ENCODE measurements around the gene SELENON. TPM values are rescaled to one million over a fixed set of nuclear protein-coding genes. Genes with fewer than 3 reads are reported as not detected.

Gene SELENON
- total RNA-seq, 2 donors from 2014 or later = 22.8 to 27.4 TPM

DNA sequence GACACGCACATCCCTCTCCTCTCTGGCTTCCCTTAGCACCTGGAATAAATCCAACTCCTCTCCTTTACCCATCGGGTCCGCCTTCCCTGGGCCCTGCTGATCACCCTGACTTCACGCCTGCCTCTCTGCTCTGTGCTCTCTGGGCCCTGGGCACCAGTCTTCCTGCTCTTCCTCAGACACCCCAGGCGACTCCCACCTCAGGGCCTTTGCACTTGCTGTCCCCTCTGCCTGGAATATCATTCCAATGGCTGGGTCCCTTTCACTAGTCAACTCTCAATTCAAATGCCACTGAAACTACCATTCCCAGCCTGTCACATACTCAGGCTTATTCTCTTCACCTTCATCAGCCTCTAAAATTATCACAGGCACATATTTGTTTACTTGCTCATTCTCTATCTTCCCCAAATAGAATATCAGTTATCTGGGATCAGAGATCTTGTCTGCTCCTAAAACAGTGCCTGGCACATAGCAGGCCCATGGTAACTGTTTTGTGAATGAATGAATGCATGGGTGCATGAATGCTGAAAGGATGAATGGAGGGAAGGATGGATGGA is 27.2 kb upstream of the SELENON start:
- no peaks in the 10 kb centered on the region for H3K36me3 ChIP-seq (replicated peaks in 1 of 2; ENCODE audit: insufficient read depth in 1 of 2, low read depth in 2 of 2)
- no peaks in the 10 kb centered on the region for H3K27me3 ChIP-seq
- peaks cover 61% of the 10 kb centered on the region for H3K4me1 ChIP-seq
- peak overlapping the region; percentile 72 to 85 (median 78) for H3K27ac ChIP-seq
- intact Hi-C loops (cut with DNase I) = no loop called here
- ATAC-seq (no peak), DNase-seq (no peak)
- WGBS, 2 donors = 76 to 78% methylated on average over 5 of the region's 5 CpGs
- no peak for TF ChIP-seq POLR2A (IDR thresholded peaks at IDR 0.05)
- TF ChIP-seq, protein P1, sequence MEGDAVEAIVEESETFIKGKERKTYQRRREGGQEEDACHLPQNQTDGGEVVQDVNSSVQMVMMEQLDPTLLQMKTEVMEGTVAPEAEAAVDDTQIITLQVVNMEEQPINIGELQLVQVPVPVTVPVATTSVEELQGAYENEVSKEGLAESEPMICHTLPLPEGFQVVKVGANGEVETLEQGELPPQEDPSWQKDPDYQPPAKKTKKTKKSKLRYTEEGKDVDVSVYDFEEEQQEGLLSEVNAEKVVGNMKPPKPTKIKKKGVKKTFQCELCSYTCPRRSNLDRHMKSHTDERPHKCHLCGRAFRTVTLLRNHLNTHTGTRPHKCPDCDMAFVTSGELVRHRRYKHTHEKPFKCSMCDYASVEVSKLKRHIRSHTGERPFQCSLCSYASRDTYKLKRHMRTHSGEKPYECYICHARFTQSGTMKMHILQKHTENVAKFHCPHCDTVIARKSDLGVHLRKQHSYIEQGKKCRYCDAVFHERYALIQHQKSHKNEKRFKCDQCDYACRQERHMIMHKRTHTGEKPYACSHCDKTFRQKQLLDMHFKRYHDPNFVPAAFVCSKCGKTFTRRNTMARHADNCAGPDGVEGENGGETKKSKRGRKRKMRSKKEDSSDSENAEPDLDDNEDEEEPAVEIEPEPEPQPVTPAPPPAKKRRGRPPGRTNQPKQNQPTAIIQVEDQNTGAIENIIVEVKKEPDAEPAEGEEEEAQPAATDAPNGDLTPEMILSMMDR (IDR thresholded peaks at IDR 0.05) = no peak
- H3K9me3 ChIP-seq = no peaks in the 10 kb centered on the region
- H3K4me3 ChIP-seq = no peak overlapping the region

DNA sequence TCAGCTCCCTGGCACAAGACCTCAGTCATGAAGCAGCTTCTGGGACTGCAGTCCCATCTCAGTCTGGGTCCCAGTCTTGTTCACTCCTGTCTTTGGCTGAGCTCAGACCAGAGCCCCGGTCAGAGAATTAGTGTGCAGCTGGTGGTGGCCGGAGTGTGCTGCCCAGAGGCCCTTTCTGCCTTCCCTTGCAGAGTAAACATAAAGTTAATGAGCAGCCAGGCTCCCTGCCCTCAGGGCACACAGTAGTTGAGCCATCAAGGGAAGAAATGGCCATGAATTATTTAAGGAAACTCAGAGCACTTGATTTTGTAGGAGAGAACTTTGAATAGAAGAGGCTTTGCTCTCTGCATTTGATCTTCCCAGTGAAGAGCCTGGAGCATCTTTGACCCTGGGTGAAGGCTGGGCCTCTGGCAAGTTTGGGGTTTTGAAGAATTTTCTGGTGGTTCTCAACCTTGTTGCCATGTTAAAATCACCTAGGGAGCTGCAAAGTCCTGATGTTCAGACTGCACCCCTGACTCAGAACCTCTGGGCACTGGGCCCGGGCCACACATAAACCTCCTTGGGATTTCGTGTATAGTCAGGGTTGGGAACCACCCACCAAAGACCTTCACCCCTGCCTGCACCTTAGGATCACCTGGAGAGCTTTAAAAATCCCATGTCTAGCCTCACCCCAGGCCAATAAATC is 26.4 kb upstream of the SELENON start:
- intact Hi-C loops (cut with DNase I) = no loop called here
- Histone ChIP-seq H3K4me1 (peaks cover 61% of the 10 kb centered on the region), H3K4me3 (no peak overlapping the region), H3K9me3 (no peaks in the 10 kb centered on the region), H3K27ac (peak overlapping the region; percentile 72 to 85 (median 78)), H3K36me3 (replicated peaks in 1 of 2; ENCODE audit: insufficient read depth in 1 of 2, low read depth in 2 of 2) (no peaks in the 10 kb centered on the region), H3K27me3 (no peaks in the 10 kb centered on the region)
- ATAC-seq (peak; percentile 76), DNase-seq (peak; percentile 73 to 88 (median 83))
- TF ChIP-seq, protein P1 (IDR thresholded peaks at IDR 0.05) = no peak
- TF ChIP-seq POLR2A (IDR thresholded peaks at IDR 0.05) = peak in 2 of 3 donors; percentile 22 to 32
- WGBS, 2 donors = 0 to 20% methylated on average over 2 to 4 of the region's 4 CpGs

DNA sequence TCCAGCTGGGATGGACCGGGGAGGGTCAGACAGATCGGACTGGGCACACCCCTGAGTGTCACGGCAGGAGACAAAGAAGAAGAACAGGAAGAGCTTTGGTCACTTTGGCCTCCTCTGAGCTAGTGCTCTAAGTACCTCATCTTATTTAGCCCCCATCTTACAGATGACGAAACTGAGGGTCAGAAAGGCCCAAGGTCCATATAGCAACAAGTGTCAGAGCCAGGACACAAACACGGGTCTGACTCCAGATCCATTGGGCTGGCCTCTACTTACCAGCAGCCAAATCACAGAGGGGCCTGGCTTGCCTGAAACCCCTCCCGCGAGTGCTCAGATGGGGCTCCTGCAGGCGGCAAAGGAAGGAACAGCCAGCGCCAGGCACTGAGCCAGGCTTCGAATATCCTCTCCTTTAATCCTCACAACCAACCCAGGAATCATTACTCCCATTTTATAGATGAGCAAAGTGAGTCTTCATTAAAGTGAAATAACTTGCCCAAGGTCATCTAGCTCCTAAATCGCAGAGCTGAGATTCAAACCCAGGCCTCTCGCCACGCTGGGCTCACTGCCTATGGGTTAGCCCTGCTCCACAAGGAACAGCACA is 25.7 kb upstream of the SELENON start:
- no peaks in the 10 kb centered on the region for H3K9me3 ChIP-seq
- ATAC-seq = no peak
- H3K4me3 ChIP-seq = no peak overlapping the region
- DNase-seq = peak in 3 of 4 donors; percentile 30 to 58 (median 43)
- intact Hi-C loops (cut with DNase I) = no loop called here
- TF ChIP-seq, protein P1 (IDR thresholded peaks at IDR 0.05) = no peak
- TF ChIP-seq POLR2A (IDR thresholded peaks at IDR 0.05) = no peak
- peak overlapping the region; percentile 72 to 85 (median 78) for H3K27ac ChIP-seq
- peaks cover 61% of the 10 kb centered on the region for H3K4me1 ChIP-seq
- no peaks in the 10 kb centered on the region for H3K36me3 ChIP-seq (replicated peaks in 1 of 2; ENCODE audit: insufficient read depth in 1 of 2, low read depth in 2 of 2)
- H3K27me3 ChIP-seq = no peaks in the 10 kb centered on the region
- 42 to 43% methylated on average over 12 to 13 of the region's 13 CpGs for WGBS, 2 donors

DNA sequence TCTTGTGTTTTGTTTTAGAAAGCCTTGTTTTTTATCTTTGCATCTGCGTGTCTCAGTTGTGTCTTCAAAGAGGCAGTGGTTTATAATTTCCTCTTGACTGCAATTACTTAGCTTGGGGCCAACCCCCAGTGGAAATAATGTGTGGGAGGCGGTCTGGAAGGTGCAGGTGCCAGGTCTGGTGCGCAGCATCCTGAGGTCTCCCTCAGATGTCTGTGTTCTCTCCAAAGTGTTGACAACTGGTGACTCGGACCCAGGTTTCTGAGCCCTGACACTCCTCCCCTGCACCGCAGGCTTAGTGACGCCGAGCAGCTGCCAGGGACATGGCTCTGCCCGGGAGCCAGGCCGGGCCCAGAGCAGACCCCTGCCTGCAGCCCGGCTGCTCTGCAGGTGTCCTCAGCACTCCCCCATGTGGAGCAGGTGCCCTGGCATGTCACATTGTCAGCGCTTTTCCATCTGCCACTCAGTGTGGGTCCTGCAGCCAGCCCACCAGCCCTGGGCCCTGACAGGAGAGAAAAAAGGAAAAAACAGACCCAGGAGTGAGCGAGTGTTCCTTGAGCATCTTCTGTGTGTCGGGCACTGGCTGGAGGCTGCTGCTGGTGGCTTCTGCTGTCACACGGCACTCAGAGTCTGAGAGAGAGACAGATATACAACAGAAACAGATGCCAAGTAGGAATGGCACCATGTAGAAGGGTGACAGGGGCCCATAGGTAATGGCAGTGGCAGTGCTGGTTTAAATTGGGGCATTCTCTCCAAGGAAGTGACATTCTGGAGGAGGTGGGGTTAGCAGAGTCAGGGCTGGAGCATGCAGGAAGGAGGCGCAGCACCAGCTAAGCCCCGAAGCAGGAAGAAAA is 24.8 kb upstream of the SELENON start:
- intact Hi-C loops (cut with DNase I) = no loop called here
- Histone ChIP-seq H3K4me1 (peaks cover 58% of the 10 kb centered on the region), H3K36me3 (replicated peaks in 1 of 2; ENCODE audit: insufficient read depth in 1 of 2, low read depth in 2 of 2) (no peaks in the 10 kb centered on the region), H3K27me3 (no peaks in the 10 kb centered on the region), H3K4me3 (no peak overlapping the region), H3K9me3 (no peaks in the 10 kb centered on the region), H3K27ac (peak overlapping the region in 3 of 4 donors; percentile 72 to 85 (median 83))
- DNase-seq (no peak), ATAC-seq (no peak)
- WGBS, 2 donors = 47 to 53% methylated on average over 13 of the region's 16 CpGs
- TF ChIP-seq, protein P1 (IDR thresholded peaks at IDR 0.05) = no peak
- TF ChIP-seq POLR2A (IDR thresholded peaks at IDR 0.05) = no peak
